Cardiac septum (tissue), 1 donor: ENCODE data around the gene SULT1B1. TPM values are rescaled to one million over a fixed set of nuclear protein-coding genes. Genes with fewer than 3 reads are reported as not detected.
"Not testable (repeated sequence)": the region's sequence is repeated elsewhere in the genome, so short reads cannot be mapped to it uniquely, and the experiment has no call there.

ENCODE experiments used
- DNase-seq: peaks from one replicate; pipeline ENCODE4 v3.0.0-alpha.2; 2020; ENCODE audit warnings: low spot score
- intact Hi-C: fragments of 100-400 bp; cut with DNase I; formaldehyde crosslinking; loops from one replicate; pipeline ENCODE4 v1.14.0; 2022
- long read RNA-seq: library from polyadenylated mRNA; unstranded; transcript quantifications from one replicate; pipeline ENCODE4 v2.0.0, GENCODE V29; 2021
- total RNA-seq: library from RNA; stranded (reverse); fragmentation: NEBNext Ultra II Directional; extraction: Animal tissue kit (Norgen Biotek cat#: 25700); gene quantifications from one replicate; pipeline ENCODE4 v1.2.1, GENCODE V29; 2021
- donor health status: DM: no; HTN: no; CAD: no.

The SULT1B1 gene
- 0.59 TPM for total RNA-seq
- long read RNA-seq, partial matches to known transcripts: 0 of 1 reads
- long read RNA-seq, other reads (novel, unspliced or antisense): 1 of 1 reads

GRCh38 chr4:69760455-69760854 lies at the start of gene SULT1B1:
Gene SULT1B1 (minus strand): TSS chr4:69760620. CDS start chr4:69755217, 5,403 bp downstream.
- peak; percentile 80 for DNase-seq
- intact Hi-C loops: no loop called here

GRCh38 chr4:69800599-69800998 lies 40.2 kb upstream of the SULT1B1 start:
- intact Hi-C loops: no loop called here

GRCh38 chr4:69799337-69799736 lies 38.9 kb upstream of the SULT1B1 start:
- intact Hi-C loops: no loop called here
- DNase-seq: no peak

More at GRCh38 chr4:69800599-69800998, 40.2 kb upstream of the SULT1B1 start:
- no peak for DNase-seq

GRCh38 chr4:69793732-69794131 lies 33.3 kb upstream of the SULT1B1 start:
- intact Hi-C loops: no loop called here
- no peak for DNase-seq

GRCh38 chr4:69787879-69788278 lies 27.5 kb upstream of the SULT1B1 start:
- DNase-seq: no peak
- intact Hi-C loops: no loop called here

GRCh38 chr4:69786547-69786946 lies 26.1 kb upstream of the SULT1B1 start:
- DNase-seq: no peak
- intact Hi-C loops: no loop called here

GRCh38 chr4:69785211-69785831 lies 24.9 kb upstream of the SULT1B1 start:
- no peak for DNase-seq
- intact Hi-C loops: no loop called here

- intact Hi-C loops: no loop called here
- no peak for DNase-seq
Measured at GRCh38 chr4:69782651-69783310, 22.4 kb upstream of the SULT1B1 start.

GRCh38 chr4:69781458-69782418 lies 21.3 kb upstream of the SULT1B1 start:
- no peak for DNase-seq
- intact Hi-C loops: no loop called here

GRCh38 chr4:69780141-69780540 lies 19.7 kb upstream of the SULT1B1 start:
- DNase-seq: no peak
- intact Hi-C loops: no loop called here

GRCh38 chr4:69776696-69777095 lies 16.3 kb upstream of the SULT1B1 start:
- intact Hi-C loops: no loop called here
- DNase-seq: no peak

GRCh38 chr4:69775321-69775867 lies 15.0 kb upstream of the SULT1B1 start:
- DNase-seq: no peak
- intact Hi-C loops: no loop called here

- intact Hi-C loops: no loop called here
- no peak for DNase-seq
Measured at GRCh38 chr4:69773484-69773883, 13.1 kb upstream of the SULT1B1 start.

- intact Hi-C loops, DNase-seq: not testable (repeated sequence)
Measured at GRCh38 chr4:69768554-69768953, 8.1 kb upstream of the SULT1B1 start.

- DNase-seq: no peak
- intact Hi-C loops: no loop called here
Measured at GRCh38 chr4:69765751-69766150, 5.3 kb upstream of the SULT1B1 start.

- intact Hi-C loops: no loop called here
- DNase-seq: no peak
Measured at GRCh38 chr4:69764311-69764710, 3.9 kb upstream of the SULT1B1 start.

- intact Hi-C loops: no loop called here
- DNase-seq: no peak
Measured at GRCh38 chr4:69763233-69763632, 2.8 kb upstream of the SULT1B1 start.

GRCh38 chr4:69759189-69759604 lies 1.2 kb downstream of the SULT1B1 start:
- intact Hi-C loops: no loop called here
- DNase-seq: no peak

GRCh38 chr4:69757464-69757863 lies 3.0 kb downstream of the SULT1B1 start:
- intact Hi-C loops: no loop called here
- no peak for DNase-seq
